WTC11 (cell line): Measurements from ENCODE around the gene FAM161B. TPM values are rescaled to one million over a fixed set of nuclear protein-coding genes. Genes with fewer than 3 reads are reported as not detected.

Experiments
- ATAC-seq: fragments of 200-7000 bp; cut with Tn5 transposase; 2 replicates; pipeline ENCODE4 v1.10.0; 2021; ENCODE audit warnings: mild to moderate bottlenecking, moderate library complexity
- CTCF ChIA-PET: fragments of 300-600 bp; sonication (Branson Sonifier 250); formaldehyde crosslinking; loops from one replicate; lab custom pipeline; 2021; ENCODE audit warnings: antibody characterized with exemption; lab: Charles Lee
- POLR2A ChIA-PET: fragments of 350-600 bp; sonication (Branson Sonifier 250); formaldehyde crosslinking; loops from one replicate; lab custom pipeline; 2021; ENCODE audit warnings: antibody characterized with exemption; lab: Charles Lee
- DNase-seq: peaks from one replicate; pipeline ENCODE4 v3.0.0; 2021; ENCODE audit warnings: low spot score
- H3K27ac Mint-ChIP-seq: 2 replicates; pipeline ENCODE4 v1.8.0; 2021; ENCODE audit warnings: mixed read lengths
- H3K27me3 Mint-ChIP-seq: 2 replicates; pipeline ENCODE4 v1.8.0; 2021; ENCODE audit warnings: low read depth, mild to moderate bottlenecking, moderate library complexity, mixed read lengths
- H3K36me3 Mint-ChIP-seq: 2 replicates; pipeline ENCODE4 v1.8.0; 2021; ENCODE audit warnings: mixed read lengths
- H3K4me1 Mint-ChIP-seq: 2 replicates; pipeline ENCODE4 v1.8.0; 2022; ENCODE audit warnings: mixed read lengths
- H3K4me3 Mint-ChIP-seq: 2 replicates; pipeline ENCODE4 v1.8.0; 2021; ENCODE audit warnings: mild to moderate bottlenecking, moderate library complexity, mixed read lengths
- H3K9me3 Mint-ChIP-seq: 2 replicates; pipeline ENCODE4 v1.8.0; 2021; ENCODE audit warnings: mixed read lengths
- E2F4 ChIP-seq: sonication (generic); formaldehyde crosslinking; IDR thresholded peaks from 2 replicates; pipeline ENCODE4 v1.8.1; 2022; ENCODE audit warnings: low read depth, mild to moderate bottlenecking, moderate library complexity, missing genetic modification reagents, borderline replicate concordance
- E2F5 ChIP-seq: sonication (generic); formaldehyde crosslinking; IDR thresholded peaks from 2 replicates; pipeline ENCODE4 v1.8.1; 2022; ENCODE audit warnings: mild to moderate bottlenecking, moderate library complexity, missing genetic modification reagents
- ELF4 ChIP-seq: sonication (generic); formaldehyde crosslinking; IDR thresholded peaks from 2 replicates; pipeline ENCODE4 v1.8.1; 2022; ENCODE audit warnings: low read depth, mild to moderate bottlenecking, moderate library complexity, missing genetic modification reagents
- ETV6 ChIP-seq: sonication (generic); formaldehyde crosslinking; IDR thresholded peaks from 2 replicates; pipeline ENCODE4 v1.8.1; 2022; ENCODE audit warnings: mild to moderate bottlenecking, missing genetic modification reagents
- GRHL2 ChIP-seq: fragments of 250-450 bp; sonication (Bioruptor Pico); IDR thresholded peaks from 2 replicates; pipeline ENCODE4 v1.8.0; 2022; ENCODE audit warnings: mild to moderate bottlenecking, moderate library complexity; ENCODE audit not compliant: insufficient replicate concordance, severe bottlenecking
- GTF2I ChIP-seq: fragments of 250-450 bp; sonication (Bioruptor Pico); conservative IDR thresholded peaks from 2 replicates; pipeline ENCODE4 v1.4.0; 2021; ENCODE audit warnings: mild to moderate bottlenecking
- JUN ChIP-seq: sonication (generic); formaldehyde crosslinking; IDR thresholded peaks from 2 replicates; pipeline ENCODE4 v1.8.0; 2023; ENCODE audit warnings: mild to moderate bottlenecking, missing genetic modification reagents
- SMAD3 ChIP-seq: sonication (generic); formaldehyde crosslinking; IDR thresholded peaks from 2 replicates; pipeline ENCODE4 v1.8.0; 2022; ENCODE audit warnings: missing genetic modification reagents, mild to moderate bottlenecking, borderline replicate concordance
- TEAD1 ChIP-seq: sonication (generic); formaldehyde crosslinking; IDR thresholded peaks from 2 replicates; pipeline ENCODE4 v1.8.0; 2022; ENCODE audit warnings: mild to moderate bottlenecking, missing genetic modification reagents
- TEAD4 ChIP-seq: sonication (generic); formaldehyde crosslinking; IDR thresholded peaks from 2 replicates; pipeline ENCODE4 v1.8.0; 2022; ENCODE audit warnings: mild to moderate bottlenecking, missing genetic modification reagents
- TP53 ChIP-seq: sonication (generic); formaldehyde crosslinking; IDR thresholded peaks from 2 replicates; pipeline ENCODE4 v1.8.1; 2023; ENCODE audit warnings: mild to moderate bottlenecking, missing genetic modification reagents
- ZNF281 ChIP-seq: sonication (generic); formaldehyde crosslinking; IDR thresholded peaks from 2 replicates; pipeline ENCODE4 v1.8.0; 2023; ENCODE audit warnings: mild to moderate bottlenecking, missing genetic modification reagents
- ZNF396 ChIP-seq: fragments of 250-450 bp; sonication (Bioruptor Pico); IDR thresholded peaks from 2 replicates; pipeline ENCODE4 v1.8.0; 2021; ENCODE audit warnings: mild to moderate bottlenecking, moderate library complexity, borderline replicate concordance
- ZSCAN18 ChIP-seq: fragments of 250-450 bp; sonication (Bioruptor Pico); IDR thresholded peaks from 2 replicates; pipeline ENCODE4 v2.1.2; 2022; ENCODE audit warnings: mild to moderate bottlenecking, moderate library complexity
- total RNA-seq: library from RNA; stranded (reverse); gene quantifications from 3 replicates; pipeline ENCODE4 v1.2.3, GENCODE V29; 2021
- TF ChIP-seq, protein P1 (sequence below): fragments of 250-450 bp; sonication (Bioruptor Pico); conservative IDR thresholded peaks from 2 replicates; pipeline ENCODE4 v1.9.0; 2021; ENCODE audit warnings: mild to moderate bottlenecking
- TF ChIP-seq, protein P2 (sequence below): sonication (generic); formaldehyde crosslinking; IDR thresholded peaks from 2 replicates; pipeline ENCODE4 v1.8.0; 2023; ENCODE audit warnings: missing genetic modification reagents
- TF ChIP-seq, protein P3 (sequence below): sonication (generic); formaldehyde crosslinking; IDR thresholded peaks from 2 replicates; pipeline ENCODE4 v1.8.0; 2022; ENCODE audit warnings: mild to moderate bottlenecking, missing genetic modification reagents
- TF ChIP-seq, protein P4 (sequence below): sonication (generic); formaldehyde crosslinking; IDR thresholded peaks from 2 replicates; pipeline ENCODE4 v1.8.1; 2023; ENCODE audit warnings: mild to moderate bottlenecking, moderate library complexity, missing genetic modification reagents

Gene FAM161B
- total RNA-seq, 1 experiment from 2014 or later: 0.26 TPM

DNA sequence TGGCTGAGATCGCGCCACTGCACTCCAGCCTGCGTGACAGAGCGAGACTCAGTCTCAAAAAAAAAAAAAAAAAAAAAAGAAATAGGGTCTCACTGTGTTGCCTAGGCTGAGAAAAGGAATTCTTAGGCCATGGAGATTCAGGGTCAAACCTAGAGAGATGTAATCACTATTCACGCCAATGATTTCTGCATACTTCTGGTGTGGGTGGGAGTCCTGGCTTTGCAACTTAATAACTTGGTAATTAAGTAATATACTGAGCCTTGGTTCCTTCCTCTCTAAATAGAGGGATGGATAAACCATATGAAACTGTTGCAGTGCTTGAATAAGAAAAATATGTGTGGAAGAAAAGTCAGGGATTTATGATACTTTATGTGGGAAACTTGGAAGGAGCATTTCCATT is 60.5 kb downstream of the FAM161B start:
- CTCF ChIA-PET: interaction anchor here (0.7 kb wide), 1 partner anchor 176 kb away, joined by 3 read pairs; no protein-coding TSS in a partner anchor
- no peak for TF ChIP-seq TEAD4 (CRISPR knock-in tag)
- TF ChIP-seq SMAD3 (CRISPR knock-in tag): no peak
- TF ChIP-seq GRHL2 (CRISPR knock-in tag): no peak
- TF ChIP-seq ZSCAN18 (CRISPR knock-in tag): no peak
- TF ChIP-seq TEAD1 (CRISPR knock-in tag): no peak
- no peak for TF ChIP-seq ZNF396
- TF ChIP-seq, protein P1, sequence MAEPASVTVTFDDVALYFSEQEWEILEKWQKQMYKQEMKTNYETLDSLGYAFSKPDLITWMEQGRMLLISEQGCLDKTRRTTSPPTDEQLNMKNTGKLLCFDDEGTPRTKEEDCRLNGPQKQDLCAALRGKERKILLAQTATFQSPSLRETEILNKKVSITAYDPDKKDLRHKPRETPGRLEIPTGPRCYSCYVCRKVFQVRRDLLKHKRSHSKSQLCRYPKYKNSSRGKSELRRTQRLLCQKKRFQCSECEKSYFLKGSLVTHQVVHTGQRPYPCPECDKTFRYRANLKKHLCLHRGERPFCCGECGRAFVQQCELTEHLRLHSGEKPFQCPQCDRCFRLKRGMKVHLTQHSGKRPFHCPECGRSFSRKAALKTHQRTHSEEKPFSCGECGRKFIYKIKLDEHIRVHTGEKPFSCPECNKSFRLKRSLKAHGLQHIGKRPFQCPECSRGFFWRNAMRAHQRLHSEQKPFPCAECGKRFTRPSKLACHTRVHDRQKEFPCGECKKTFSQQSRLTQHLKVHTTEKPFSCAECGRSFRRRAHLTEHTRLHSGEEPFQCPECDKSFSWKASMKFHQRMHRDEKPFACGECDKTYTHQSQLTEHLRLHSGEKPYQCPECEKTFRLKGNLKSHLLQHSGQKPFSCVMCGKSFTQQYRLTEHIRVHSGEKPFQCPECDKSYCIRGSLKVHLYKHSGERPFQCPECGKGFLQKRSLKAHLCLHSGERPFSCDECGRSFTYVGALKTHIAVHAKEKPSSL (CRISPR knock-in tag): no peak
- no peak for TF ChIP-seq ETV6 (CRISPR knock-in tag)
- TF ChIP-seq GTF2I (CRISPR knock-in tag): no peak
- no peak for TF ChIP-seq ELF4
- TF ChIP-seq JUN (CRISPR knock-in tag): no peak
- TF ChIP-seq, protein P2, sequence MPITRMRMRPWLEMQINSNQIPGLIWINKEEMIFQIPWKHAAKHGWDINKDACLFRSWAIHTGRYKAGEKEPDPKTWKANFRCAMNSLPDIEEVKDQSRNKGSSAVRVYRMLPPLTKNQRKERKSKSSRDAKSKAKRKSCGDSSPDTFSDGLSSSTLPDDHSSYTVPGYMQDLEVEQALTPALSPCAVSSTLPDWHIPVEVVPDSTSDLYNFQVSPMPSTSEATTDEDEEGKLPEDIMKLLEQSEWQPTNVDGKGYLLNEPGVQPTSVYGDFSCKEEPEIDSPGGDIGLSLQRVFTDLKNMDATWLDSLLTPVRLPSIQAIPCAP (CRISPR knock-in tag): no peak
- TF ChIP-seq, protein P3, sequence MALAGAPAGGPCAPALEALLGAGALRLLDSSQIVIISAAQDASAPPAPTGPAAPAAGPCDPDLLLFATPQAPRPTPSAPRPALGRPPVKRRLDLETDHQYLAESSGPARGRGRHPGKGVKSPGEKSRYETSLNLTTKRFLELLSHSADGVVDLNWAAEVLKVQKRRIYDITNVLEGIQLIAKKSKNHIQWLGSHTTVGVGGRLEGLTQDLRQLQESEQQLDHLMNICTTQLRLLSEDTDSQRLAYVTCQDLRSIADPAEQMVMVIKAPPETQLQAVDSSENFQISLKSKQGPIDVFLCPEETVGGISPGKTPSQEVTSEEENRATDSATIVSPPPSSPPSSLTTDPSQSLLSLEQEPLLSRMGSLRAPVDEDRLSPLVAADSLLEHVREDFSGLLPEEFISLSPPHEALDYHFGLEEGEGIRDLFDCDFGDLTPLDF (CRISPR knock-in tag): no peak
- no peak for TF ChIP-seq E2F5 (CRISPR knock-in tag)
- no peak for TF ChIP-seq ZNF281 (CRISPR knock-in tag)
- H3K9me3 Mint-ChIP-seq: no peaks in the 10 kb centered on the region
- peaks cover 11% of the 10 kb centered on the region for H3K36me3 Mint-ChIP-seq
- peak overlapping the region; percentile 17; the same call in 1 of the 2 replicates for H3K27ac Mint-ChIP-seq
- peaks cover 20% of the 10 kb centered on the region for H3K4me1 Mint-ChIP-seq
- POLR2A ChIA-PET: no interaction called here
- no peak overlapping the region for H3K4me3 Mint-ChIP-seq
- DNase-seq (no peak), ATAC-seq (no peak)
- H3K27me3 Mint-ChIP-seq: no peaks in the 10 kb centered on the region

DNA sequence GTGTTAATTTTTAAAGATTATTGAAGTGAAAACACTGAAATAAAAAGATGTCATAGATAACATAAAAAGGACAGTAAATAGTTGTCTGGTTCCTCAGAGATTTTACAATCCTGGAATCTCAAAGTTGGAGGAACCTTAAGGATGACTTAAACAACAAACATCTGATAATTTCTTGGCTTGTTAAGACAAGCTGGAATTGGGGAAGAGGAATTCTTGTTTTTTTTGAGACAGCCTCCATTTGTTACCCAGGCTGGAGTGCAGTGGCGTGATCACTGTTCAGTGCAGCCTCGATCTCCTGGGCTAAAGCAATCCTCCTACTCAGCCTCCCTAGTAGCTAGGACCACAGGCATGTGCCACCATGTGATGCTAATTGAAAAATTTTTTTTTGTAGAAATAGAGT is 60.9 kb downstream of the FAM161B start:
- H3K27ac Mint-ChIP-seq: peak overlapping the region; percentile 47; the same call in 1 of the 2 replicates
- TF ChIP-seq, protein P4, sequence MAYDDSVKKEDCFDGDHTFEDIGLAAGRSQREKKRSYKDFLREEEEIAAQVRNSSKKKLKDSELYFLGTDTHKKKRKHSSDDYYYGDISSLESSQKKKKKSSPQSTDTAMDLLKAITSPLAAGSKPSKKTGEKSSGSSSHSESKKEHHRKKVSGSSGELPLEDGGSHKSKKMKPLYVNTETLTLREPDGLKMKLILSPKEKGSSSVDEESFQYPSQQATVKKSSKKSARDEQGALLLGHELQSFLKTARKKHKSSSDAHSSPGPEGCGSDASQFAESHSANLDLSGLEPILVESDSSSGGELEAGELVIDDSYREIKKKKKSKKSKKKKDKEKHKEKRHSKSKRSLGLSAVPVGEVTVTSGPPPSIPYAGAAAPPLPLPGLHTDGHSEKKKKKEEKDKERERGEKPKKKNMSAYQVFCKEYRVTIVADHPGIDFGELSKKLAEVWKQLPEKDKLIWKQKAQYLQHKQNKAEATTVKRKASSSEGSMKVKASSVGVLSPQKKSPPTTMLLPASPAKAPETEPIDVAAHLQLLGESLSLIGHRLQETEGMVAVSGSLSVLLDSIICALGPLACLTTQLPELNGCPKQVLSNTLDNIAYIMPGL: no peak
- TF ChIP-seq, protein P1 (CRISPR knock-in tag): no peak
- TF ChIP-seq E2F4 (CRISPR knock-in tag) (no peak), TP53 (no peak)

More for the DNA sequence above, 60.9 kb downstream of the FAM161B start:
- Mint-ChIP-seq H3K4me3 (no peak overlapping the region), H3K27me3 (no peaks in the 10 kb centered on the region), H3K4me1 (peaks cover 20% of the 10 kb centered on the region), H3K36me3 (peaks cover 9% of the 10 kb centered on the region), H3K9me3 (no peaks in the 10 kb centered on the region)
- DNase-seq: no peak
- ATAC-seq: no peak
- ChIA-PET POLR2A (no interaction called here), CTCF (interaction anchor here (0.7 to 0.8 kb wide), 2 partner anchors 61 to 175 kb away, joined by 3 read pairs; partner anchors contain the start of genes COQ6 and FAM161B)
